MM.1S (cell line): ENCODE measurements around the gene DAB2IP.

Source experiments
- EZH2 ChIP-seq: fragments of 300-600 bp; sonication (generic); optimal IDR thresholded peaks from 2 replicates; pipeline ENCODE3; 2017; ENCODE audit warnings: low read depth, mild to moderate bottlenecking, antibody characterized with exemption, low read length, mixed read lengths
- EZH2phosphoT487 ChIP-seq: fragments of 300-600 bp; sonication (generic); IDR thresholded peaks from 2 replicates; pipeline ENCODE4 v1.6.1; 2018; ENCODE audit warnings: antibody characterized with exemption, low read length
- TF ChIP-seq, protein P1 (sequence below): fragments of 300-600 bp; sonication (generic); IDR thresholded peaks from 2 replicates; pipeline ENCODE4 v1.5.1; 2016; ENCODE audit warnings: antibody characterized with exemption, low read length, mixed read lengths

DNA sequence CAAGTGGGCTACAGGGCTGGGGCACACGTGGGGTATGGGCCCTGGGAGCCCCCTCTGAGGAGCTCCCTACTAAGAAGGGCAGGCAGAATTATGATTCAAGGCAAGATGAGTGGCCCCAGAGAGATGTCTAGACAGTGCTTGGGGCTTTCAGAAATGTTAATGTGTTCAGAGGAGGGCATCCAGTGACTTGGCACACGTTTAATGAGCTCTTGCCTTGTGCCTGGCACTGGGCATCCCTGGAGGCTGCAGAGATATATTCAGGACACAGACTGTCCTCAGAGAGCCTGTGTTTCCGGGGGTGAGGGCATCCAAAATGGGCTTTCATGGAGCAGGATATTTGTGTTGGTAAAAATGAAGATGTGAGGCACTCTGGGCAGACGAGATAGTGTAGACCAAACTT is 25.4 kb upstream of the DAB2IP start:
- TF ChIP-seq EZH2 (no peak), EZH2phosphoT487 (no peak)
- TF ChIP-seq, protein P1, sequence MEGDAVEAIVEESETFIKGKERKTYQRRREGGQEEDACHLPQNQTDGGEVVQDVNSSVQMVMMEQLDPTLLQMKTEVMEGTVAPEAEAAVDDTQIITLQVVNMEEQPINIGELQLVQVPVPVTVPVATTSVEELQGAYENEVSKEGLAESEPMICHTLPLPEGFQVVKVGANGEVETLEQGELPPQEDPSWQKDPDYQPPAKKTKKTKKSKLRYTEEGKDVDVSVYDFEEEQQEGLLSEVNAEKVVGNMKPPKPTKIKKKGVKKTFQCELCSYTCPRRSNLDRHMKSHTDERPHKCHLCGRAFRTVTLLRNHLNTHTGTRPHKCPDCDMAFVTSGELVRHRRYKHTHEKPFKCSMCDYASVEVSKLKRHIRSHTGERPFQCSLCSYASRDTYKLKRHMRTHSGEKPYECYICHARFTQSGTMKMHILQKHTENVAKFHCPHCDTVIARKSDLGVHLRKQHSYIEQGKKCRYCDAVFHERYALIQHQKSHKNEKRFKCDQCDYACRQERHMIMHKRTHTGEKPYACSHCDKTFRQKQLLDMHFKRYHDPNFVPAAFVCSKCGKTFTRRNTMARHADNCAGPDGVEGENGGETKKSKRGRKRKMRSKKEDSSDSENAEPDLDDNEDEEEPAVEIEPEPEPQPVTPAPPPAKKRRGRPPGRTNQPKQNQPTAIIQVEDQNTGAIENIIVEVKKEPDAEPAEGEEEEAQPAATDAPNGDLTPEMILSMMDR, result no peak
